Heart right ventricle (tissue), 16 donors: ENCODE measurements around the gene CNTNAP3. TPM values are rescaled to one million over a fixed set of nuclear protein-coding genes. Genes with fewer than 3 reads are reported as not detected.
"Not testable (repeated sequence)": the region's sequence is repeated elsewhere in the genome, so short reads cannot be mapped to it uniquely, and the experiment has no call there.

Source experiments
- ATAC-seq, 8 donors: fragments of 200-7000 bp; cut with Tn5 transposase; one replicate each; pipeline ENCODE4 v1.9.1; 2020; ENCODE audit warnings: mild to moderate bottlenecking in 8 of 8, moderate library complexity in 8 of 8, moderate number of reproducible peaks in 1 of 8
- DNase-seq, 2 donors: peaks; one replicate each; pipeline ENCODE4 v3.0.0-alpha.2; 2020
- H3K27ac ChIP-seq, 10 donors: fragments of 200-600 bp; sonication (generic) in 2 of 10; one replicate each; pipeline versions ENCODE4 v1.5.0 to v1.8.0; 2020 to 2022; ENCODE audit warnings: mild to moderate bottlenecking in 3 of 10
- H3K27me3 ChIP-seq, 7 donors: fragments of 200-600 bp; one replicate each; pipeline ENCODE4 v1.8.0; 2021 to 2022; ENCODE audit warnings: mild to moderate bottlenecking in 2 of 7
- H3K36me3 ChIP-seq, 9 donors: fragments of 200-600 bp; sonication (generic) in 1 of 9; one replicate each; pipeline versions ENCODE4 v1.5.0 to v1.8.0; 2020 to 2022; ENCODE audit warnings: mild to moderate bottlenecking in 2 of 9
- H3K4me1 ChIP-seq, 9 donors: fragments of 200-600 bp; sonication (generic) in 1 of 9; one replicate each; pipeline versions ENCODE4 v1.5.0 to v1.8.0; 2020 to 2022; ENCODE audit warnings: mild to moderate bottlenecking in 4 of 9
- H3K4me3 ChIP-seq, 10 donors: fragments of 200-600 bp; sonication (generic) in 2 of 10; one replicate each; pipeline versions ENCODE4 v1.5.0 to v1.8.0; 2020 to 2022; ENCODE audit warnings: mild to moderate bottlenecking in 7 of 10, moderate library complexity in 2 of 10
- H3K9me3 ChIP-seq, 11 donors: fragments of 200-600 bp in 10 of 11; sonication (generic) in 2 of 11; one replicate each; pipeline versions ENCODE4 v1.5.0 to v1.8.0; 2013 to 2022; ENCODE audit warnings: mild to moderate bottlenecking in 2 of 11, control low read depth in 1 of 11, moderate library complexity in 1 of 11
- CTCF ChIP-seq, 9 donors: fragments of 200-600 bp; sonication (generic) in 2 of 9; IDR thresholded peaks; one replicate each; pipeline versions ENCODE4 v1.5.0 to v1.8.0; 2021 to 2022; ENCODE audit warnings: antibody characterized with exemption in 9 of 9, mild to moderate bottlenecking in 5 of 9, moderate library complexity in 1 of 9
- WGBS, 2 donors: extraction: QIAGEN DNeasy Blood & Tissue Kit; methylation state at CpG; one replicate each; pipeline ENCODE4 v1.1.7; 2013; ENCODE audit warnings: inconsistent platforms in 1 of 2; 5-methylcytosine and 5-hydroxymethylcytosine counted together
- intact Hi-C, 10 donors: fragments of 100-400 bp; cut with DNase I; formaldehyde crosslinking; loops; one replicate each; pipeline versions ENCODE4 v1.11.1 to v1.14.2; 2022
- polyA plus RNA-seq, 2 donors: library from polyadenylated mRNA; stranded (reverse); fragments of 200-250 nt; gene quantifications; one replicate each; pipeline ENCODE4 v1.2.3, GENCODE V29; 2013
- total RNA-seq, 10 donors: library from RNA; stranded (reverse); fragmentation: NEBNext Ultra II Directional in 3 of 10; extraction: Animal tissue kit (Norgen Biotek cat#: 25700) in 3 of 10; gene quantifications; one replicate each; pipeline versions ENCODE4 v1.2.1 to v1.2.4, GENCODE V29; 2021 to 2023
- donor health status: Arrhythmogenic right ventricular cardiomyopathy.
- donor health status: ischemic (EF 13 %, LVEDD 7.1; RV severe dilation, severe dysfunction).
- donor health status: healthy with polysubstance abuse.
- donor health status: DM: no; HTN: yes; CAD: no.
- donor health status: DM: no; HTN: no; CAD: no.
- donor health status: ischemic (EF 25% LVEDD 6.9; RV normal size, moderate dysfunction).
- donor health status: ischemic (EF 25% LVEDD 5.7; RV mildly dilated, moderate dysfunction).
- donor health status: healthy.
- donor health status: DM: yes; HTN: yes; CAD: no.
- donor health status: Ischemic cardiomyopathy.
- donor health status: ischemic (EF 35%, LVEDD 5.7; RV mildly dilated, moderate dysfunction).
- donor health status: nonischemic (EF 11% LVEDD 7.7; RV severe dilation, severe dysfunction).
- donor health status: DM: yes; HTN: yes; CAD: no.
- donor health status: PGD.
- donor health status: ischemic (EF 29% LVEDD 5.4; RV normal size, mild dysfunction).
- donor health status: nonischemic (EF 23%, LVEDD 6.1; RV moderate dilation, normal function).

CNTNAP3 gene
- total and polyA plus RNA-seq, 12 donors: 1.5 to 21.1 (median 6.0) TPM

GRCh38 chr9:39157714-39158113 lies 130.3 kb downstream of the CNTNAP3 start:
- not testable (repeated sequence) for ATAC-seq

GRCh38 chr9:39132826-39133552 lies 155.0 kb downstream of the CNTNAP3 start:
- H3K27ac ChIP-seq, ATAC-seq: not testable (repeated sequence)

More at GRCh38 chr9:39157714-39158113, 130.3 kb downstream of the CNTNAP3 start:
- H3K4me1 ChIP-seq, H3K27ac ChIP-seq, H3K9me3 ChIP-seq, intact Hi-C loops, H3K27me3 ChIP-seq, H3K4me3 ChIP-seq, H3K36me3 ChIP-seq, DNase-seq: not testable (repeated sequence)
- no CpG with 5 or more reads among the region's 3 CpGs for WGBS, 2 donors

GRCh38 chr9:39121401-39121800 lies 166.6 kb downstream of the CNTNAP3 start:
- H3K36me3 ChIP-seq, ATAC-seq, intact Hi-C loops, H3K4me1 ChIP-seq, H3K27me3 ChIP-seq, DNase-seq, H3K9me3 ChIP-seq, H3K4me3 ChIP-seq, H3K27ac ChIP-seq: not testable (repeated sequence)
- 13% methylated on average over 1 of the region's 2 CpGs; no CpG with 5 or more reads in 1 of the 2 donors for WGBS, 2 donors

More at GRCh38 chr9:39132826-39133552, 155.0 kb downstream of the CNTNAP3 start:
- H3K4me3 ChIP-seq, H3K36me3 ChIP-seq, H3K4me1 ChIP-seq, intact Hi-C loops, DNase-seq, H3K27me3 ChIP-seq: not testable (repeated sequence)
- H3K9me3 ChIP-seq: peaks cover 0 to 12% (median 0%) of the 10 kb centered on the region in 11 donors
- 50 to 54% methylated on average over 48 of the region's 51 CpGs for WGBS, 2 donors

GRCh38 chr9:39111746-39112145 lies 176.2 kb downstream of the CNTNAP3 start:
- H3K27me3 ChIP-seq, H3K36me3 ChIP-seq, H3K27ac ChIP-seq, intact Hi-C loops, H3K4me3 ChIP-seq, ATAC-seq, H3K9me3 ChIP-seq, DNase-seq, H3K4me1 ChIP-seq: not testable (repeated sequence)

- WGBS, 2 donors: 90 to 91% methylated on average over 9 of the region's 9 CpGs
- no peak overlapping the region for H3K4me3 ChIP-seq
- H3K27me3 ChIP-seq: no peaks in the 10 kb centered on the region
- no peak for TF ChIP-seq CTCF (IDR thresholded peaks at IDR 0.05)
- no peaks in the 10 kb centered on the region for H3K36me3 ChIP-seq
- no peaks in the 10 kb centered on the region for H3K9me3 ChIP-seq
- H3K4me1 ChIP-seq: no peaks in the 10 kb centered on the region
- no peak for ATAC-seq
- DNase-seq: no peak
- intact Hi-C loops: no loop called here
- H3K27ac ChIP-seq: no peak overlapping the region
Measured at GRCh38 chr9:39108145-39108544, 179.8 kb downstream of the CNTNAP3 start.

- DNase-seq, H3K27me3 ChIP-seq, H3K4me3 ChIP-seq, H3K9me3 ChIP-seq, H3K36me3 ChIP-seq, ATAC-seq, H3K27ac ChIP-seq, H3K4me1 ChIP-seq, intact Hi-C loops: not testable (repeated sequence)
- 81 to 86% methylated on average over 1 of the region's 1 CpG for WGBS, 2 donors
Measured at GRCh38 chr9:39097208-39097607, 190.8 kb downstream of the CNTNAP3 start.

GRCh38 chr9:39085311-39085710 lies 202.7 kb downstream of the CNTNAP3 start:
- H3K27ac ChIP-seq, H3K27me3 ChIP-seq, intact Hi-C loops, H3K9me3 ChIP-seq, ATAC-seq, H3K4me3 ChIP-seq, H3K36me3 ChIP-seq, H3K4me1 ChIP-seq, DNase-seq: not testable (repeated sequence)
- WGBS, 2 donors: 80 to 85% methylated on average over 5 of the region's 5 CpGs

GRCh38 chr9:39082574-39082973 lies 205.4 kb downstream of the CNTNAP3 start:
- DNase-seq, H3K27me3 ChIP-seq, H3K9me3 ChIP-seq, H3K27ac ChIP-seq, H3K4me1 ChIP-seq, ATAC-seq, intact Hi-C loops, H3K4me3 ChIP-seq, H3K36me3 ChIP-seq: not testable (repeated sequence)
- 66 to 69% methylated on average over 4 of the region's 4 CpGs for WGBS, 2 donors

GRCh38 chr9:39080081-39080480 lies 207.9 kb downstream of the CNTNAP3 start:
- ATAC-seq, intact Hi-C loops, H3K36me3 ChIP-seq, DNase-seq, H3K4me1 ChIP-seq, H3K9me3 ChIP-seq, H3K27ac ChIP-seq, H3K4me3 ChIP-seq, H3K27me3 ChIP-seq: not testable (repeated sequence)
- WGBS, 2 donors: 54 to 65% methylated on average over 2 to 3 of the region's 3 CpGs
